ENCODE data around the gene ENPP7.

DNA sequence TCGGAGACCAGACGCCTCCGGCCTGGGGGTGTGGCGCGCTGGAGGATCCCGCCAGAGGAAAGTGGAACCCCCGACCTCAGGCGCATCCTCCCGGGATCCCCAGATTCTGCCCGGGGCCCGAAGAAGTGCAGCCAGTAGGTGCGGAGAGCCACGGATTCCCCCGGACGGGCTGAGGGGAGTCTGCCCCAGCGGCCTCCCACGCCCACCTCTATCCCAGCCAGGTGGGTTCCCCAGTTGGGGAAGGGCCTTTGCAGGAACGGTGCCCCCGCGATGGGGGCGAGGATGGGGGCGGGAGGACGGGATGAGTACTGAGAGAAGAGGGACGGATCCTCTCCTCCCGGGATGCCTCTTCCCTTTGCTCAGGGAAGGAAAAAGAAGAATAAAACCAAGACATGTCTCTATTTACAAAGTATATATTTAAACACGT lies 61.0 kb downstream of the ENPP7 start:
- TF ChIP-seq, protein P1, sequence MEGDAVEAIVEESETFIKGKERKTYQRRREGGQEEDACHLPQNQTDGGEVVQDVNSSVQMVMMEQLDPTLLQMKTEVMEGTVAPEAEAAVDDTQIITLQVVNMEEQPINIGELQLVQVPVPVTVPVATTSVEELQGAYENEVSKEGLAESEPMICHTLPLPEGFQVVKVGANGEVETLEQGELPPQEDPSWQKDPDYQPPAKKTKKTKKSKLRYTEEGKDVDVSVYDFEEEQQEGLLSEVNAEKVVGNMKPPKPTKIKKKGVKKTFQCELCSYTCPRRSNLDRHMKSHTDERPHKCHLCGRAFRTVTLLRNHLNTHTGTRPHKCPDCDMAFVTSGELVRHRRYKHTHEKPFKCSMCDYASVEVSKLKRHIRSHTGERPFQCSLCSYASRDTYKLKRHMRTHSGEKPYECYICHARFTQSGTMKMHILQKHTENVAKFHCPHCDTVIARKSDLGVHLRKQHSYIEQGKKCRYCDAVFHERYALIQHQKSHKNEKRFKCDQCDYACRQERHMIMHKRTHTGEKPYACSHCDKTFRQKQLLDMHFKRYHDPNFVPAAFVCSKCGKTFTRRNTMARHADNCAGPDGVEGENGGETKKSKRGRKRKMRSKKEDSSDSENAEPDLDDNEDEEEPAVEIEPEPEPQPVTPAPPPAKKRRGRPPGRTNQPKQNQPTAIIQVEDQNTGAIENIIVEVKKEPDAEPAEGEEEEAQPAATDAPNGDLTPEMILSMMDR (IDR thresholded peaks at IDR 0.05 in 4 of 5, conservative IDR thresholded peaks at IDR 0.05 in 1 of 5) = no peak
- TF ChIP-seq POLR2A (IDR thresholded peaks at IDR 0.05) = no peak
